ENCODE data around the gene GRB2. TPM values are rescaled to one million over a fixed set of nuclear protein-coding genes. Genes with fewer than 3 reads are reported as not detected.

GRB2 gene
- total and polyA plus RNA-seq, 4 donors = 36.6 to 106 (median 67.5) TPM

- Histone ChIP-seq H3K27me3 (ENCODE audit: control insufficient read depth in 1 of 2, insufficient read depth in 2 of 2, low read length in 1 of 2) (no peaks in the 10 kb centered on the region), H3K4me3 (ENCODE audit: low read length in 2 of 2) (no peak overlapping the region), H3K27ac (ENCODE audit: low read depth in 1 of 2, low read length in 2 of 2) (no peak overlapping the region), H3K4me1 (ENCODE audit: control insufficient read depth in 1 of 2, insufficient read depth in 2 of 2, low read length in 2 of 2) (peaks cover 3 to 4% of the 10 kb centered on the region in 2 donors), H3K36me3 (ENCODE audit: control insufficient read depth in 1 of 2, insufficient read depth in 2 of 2, low read length in 1 of 2) (no peaks in the 10 kb centered on the region), H3K9me3 (ENCODE audit: control insufficient read depth, low read length) (no peaks in the 10 kb centered on the region)
- intact Hi-C loops (cut with DNase I) = no loop called here
- no peak for DNase-seq
- ATAC-seq (ENCODE audit: low FRiP score) = no peak
- 86 to 91% methylated on average over 1 of the region's 1 CpG for WGBS, 2 donors
Observed at GRCh38 chr17:75397217-75397616, 8.3 kb downstream of the GRB2 start.

- 58 to 61% methylated on average over 2 of the region's 2 CpGs for WGBS, 2 donors
- H3K27ac ChIP-seq (ENCODE audit: low read depth in 1 of 2, low read length in 2 of 2) = no peak overlapping the region
- DNase-seq = no peak
- intact Hi-C loops (cut with DNase I) = no loop called here
- no peaks in the 10 kb centered on the region for H3K36me3 ChIP-seq (ENCODE audit: control insufficient read depth in 1 of 2, insufficient read depth in 2 of 2, low read length in 1 of 2)
- H3K27me3 ChIP-seq (ENCODE audit: control insufficient read depth in 1 of 2, insufficient read depth in 2 of 2, low read length in 1 of 2) = no peaks in the 10 kb centered on the region
- no peak overlapping the region for H3K4me3 ChIP-seq (ENCODE audit: low read length in 2 of 2)
- peaks cover 3 to 4% of the 10 kb centered on the region in 2 donors for H3K4me1 ChIP-seq (ENCODE audit: control insufficient read depth in 1 of 2, insufficient read depth in 2 of 2, low read length in 2 of 2)
- ATAC-seq (ENCODE audit: low FRiP score) = no peak
- no peaks in the 10 kb centered on the region for H3K9me3 ChIP-seq (ENCODE audit: control insufficient read depth, low read length)
Observed at GRCh38 chr17:75396796-75397195, 8.7 kb downstream of the GRB2 start.

GRCh38 chr17:75396025-75396424, 9.5 kb downstream of the GRB2 start:
- Histone ChIP-seq H3K27ac (ENCODE audit: low read depth in 1 of 2, low read length in 2 of 2) (no peak overlapping the region), H3K4me3 (ENCODE audit: low read length in 2 of 2) (no peak overlapping the region), H3K9me3 (ENCODE audit: control insufficient read depth, low read length) (no peaks in the 10 kb centered on the region), H3K4me1 (ENCODE audit: control insufficient read depth in 1 of 2, insufficient read depth in 2 of 2, low read length in 2 of 2) (peaks cover 3 to 4% of the 10 kb centered on the region in 2 donors), H3K36me3 (ENCODE audit: control insufficient read depth in 1 of 2, insufficient read depth in 2 of 2, low read length in 1 of 2) (no peaks in the 10 kb centered on the region), H3K27me3 (ENCODE audit: control insufficient read depth in 1 of 2, insufficient read depth in 2 of 2, low read length in 1 of 2) (no peaks in the 10 kb centered on the region)
- 71 to 78% methylated on average over 6 of the region's 6 CpGs for WGBS, 2 donors
- no peak for ATAC-seq (ENCODE audit: low FRiP score)
- intact Hi-C loops (cut with DNase I) = no loop called here
- no peak for DNase-seq

- H3K4me3 ChIP-seq (ENCODE audit: low read length in 2 of 2) = peak overlapping the region; percentile 39 to 56
- no peaks in the 10 kb centered on the region for H3K36me3 ChIP-seq (ENCODE audit: control insufficient read depth in 1 of 2, insufficient read depth in 2 of 2, low read length in 1 of 2)
- 7 to 8% methylated on average over 9 of the region's 9 CpGs for WGBS, 2 donors
- peaks cover 8% of the 10 kb centered on the region in 2 donors for H3K4me1 ChIP-seq (ENCODE audit: control insufficient read depth in 1 of 2, insufficient read depth in 2 of 2, low read length in 2 of 2)
- DNase-seq (no peak), ATAC-seq (ENCODE audit: low FRiP score) (no peak)
- intact Hi-C loops (cut with DNase I) = no loop called here
- no peaks in the 10 kb centered on the region for H3K27me3 ChIP-seq (ENCODE audit: control insufficient read depth in 1 of 2, insufficient read depth in 2 of 2, low read length in 1 of 2)
- no peaks in the 10 kb centered on the region for H3K9me3 ChIP-seq (ENCODE audit: control insufficient read depth, low read length)
- H3K27ac ChIP-seq (ENCODE audit: low read depth in 1 of 2, low read length in 2 of 2) = peak overlapping the region in 1 of 2 donors; percentile 46
Observed at GRCh38 chr17:75394332-75394918, 11.1 kb downstream of the GRB2 start.

- Histone ChIP-seq H3K4me1 (ENCODE audit: control insufficient read depth in 1 of 2, insufficient read depth in 2 of 2, low read length in 2 of 2) (peaks cover 8% of the 10 kb centered on the region in 2 donors), H3K9me3 (ENCODE audit: control insufficient read depth, low read length) (no peaks in the 10 kb centered on the region), H3K27ac (ENCODE audit: low read depth in 1 of 2, low read length in 2 of 2) (peak overlapping the region in 1 of 2 donors; percentile 82), H3K27me3 (ENCODE audit: control insufficient read depth in 1 of 2, insufficient read depth in 2 of 2, low read length in 1 of 2) (no peaks in the 10 kb centered on the region), H3K4me3 (ENCODE audit: low read length in 2 of 2) (peak overlapping the region; percentile 56 to 85), H3K36me3 (ENCODE audit: control insufficient read depth in 1 of 2, insufficient read depth in 2 of 2, low read length in 1 of 2) (no peaks in the 10 kb centered on the region)
- ATAC-seq (ENCODE audit: low FRiP score) = peak; percentile 98
- 1% methylated on average over 28 of the region's 28 CpGs for WGBS, 2 donors
- peak; percentile 99 to 100 for DNase-seq
- intact Hi-C loops (cut with DNase I) = no loop called here
Observed at GRCh38 chr17:75393523-75394331, 11.8 kb downstream of the GRB2 start.

GRCh38 chr17:75392559-75392958, 12.9 kb downstream of the GRB2 start:
- WGBS, 2 donors = 25 to 36% methylated on average over 3 of the region's 3 CpGs
- Histone ChIP-seq H3K27me3 (ENCODE audit: control insufficient read depth in 1 of 2, insufficient read depth in 2 of 2, low read length in 1 of 2) (no peaks in the 10 kb centered on the region), H3K4me1 (ENCODE audit: control insufficient read depth in 1 of 2, insufficient read depth in 2 of 2, low read length in 2 of 2) (peaks cover 8% of the 10 kb centered on the region in 2 donors), H3K36me3 (ENCODE audit: control insufficient read depth in 1 of 2, insufficient read depth in 2 of 2, low read length in 1 of 2) (no peaks in the 10 kb centered on the region), H3K27ac (ENCODE audit: low read depth in 1 of 2, low read length in 2 of 2) (no peak overlapping the region), H3K4me3 (ENCODE audit: low read length in 2 of 2) (peak overlapping the region in 1 of 2 donors; percentile 36), H3K9me3 (ENCODE audit: control insufficient read depth, low read length) (no peaks in the 10 kb centered on the region)
- intact Hi-C loops (cut with DNase I) = no loop called here
- ATAC-seq (ENCODE audit: low FRiP score) (no peak), DNase-seq (no peak)

GRCh38 chr17:75390982-75391381, 14.5 kb downstream of the GRB2 start:
- Histone ChIP-seq H3K27me3 (ENCODE audit: control insufficient read depth in 1 of 2, insufficient read depth in 2 of 2, low read length in 1 of 2) (no peaks in the 10 kb centered on the region), H3K4me3 (ENCODE audit: low read length in 2 of 2) (no peak overlapping the region), H3K9me3 (ENCODE audit: control insufficient read depth, low read length) (no peaks in the 10 kb centered on the region), H3K27ac (ENCODE audit: low read depth in 1 of 2, low read length in 2 of 2) (no peak overlapping the region), H3K36me3 (ENCODE audit: control insufficient read depth in 1 of 2, insufficient read depth in 2 of 2, low read length in 1 of 2) (no peaks in the 10 kb centered on the region), H3K4me1 (ENCODE audit: control insufficient read depth in 1 of 2, insufficient read depth in 2 of 2, low read length in 2 of 2) (peaks cover 8% of the 10 kb centered on the region in 2 donors)
- intact Hi-C loops (cut with DNase I) = no loop called here
- ATAC-seq (ENCODE audit: low FRiP score) (no peak), DNase-seq (no peak)
- WGBS, 2 donors = 5 to 7% methylated on average over 3 of the region's 3 CpGs

GRCh38 chr17:75388476-75389030, 16.9 kb downstream of the GRB2 start:
- H3K36me3 ChIP-seq (ENCODE audit: control insufficient read depth in 1 of 2, insufficient read depth in 2 of 2, low read length in 1 of 2) = no peaks in the 10 kb centered on the region
- H3K27ac ChIP-seq (ENCODE audit: low read depth in 1 of 2, low read length in 2 of 2) = no peak overlapping the region
- ATAC-seq (ENCODE audit: low FRiP score) = no peak
- no peaks in the 10 kb centered on the region for H3K9me3 ChIP-seq (ENCODE audit: control insufficient read depth, low read length)
- no peak overlapping the region for H3K4me3 ChIP-seq (ENCODE audit: low read length in 2 of 2)
- DNase-seq = no peak
- intact Hi-C loops (cut with DNase I) = no loop called here
- H3K4me1 ChIP-seq (ENCODE audit: control insufficient read depth in 1 of 2, insufficient read depth in 2 of 2, low read length in 2 of 2) = peaks cover 4 to 5% of the 10 kb centered on the region in 2 donors
- WGBS, 2 donors = 67 to 79% methylated on average over 3 of the region's 3 CpGs
- no peaks in the 10 kb centered on the region for H3K27me3 ChIP-seq (ENCODE audit: control insufficient read depth in 1 of 2, insufficient read depth in 2 of 2, low read length in 1 of 2)
